Ovary (tissue), 9 donors: Measurements from ENCODE around the gene MRNIP. TPM values are rescaled to one million over a fixed set of nuclear protein-coding genes. Genes with fewer than 3 reads are reported as not detected.

Experiments
- DNase-seq, 5 donors: peaks; one replicate each; pipeline ENCODE4 v3.0.0-alpha.2; 2019 to 2020
- H3K27ac ChIP-seq, 2 donors: fragments of 200-600 bp; one replicate each; pipeline versions ENCODE4 v1.5.1 to v1.8.0; 2019 to 2022
- H3K27me3 ChIP-seq: fragments of 200-600 bp; one replicate; pipeline ENCODE4 v1.8.0; 2022
- H3K36me3 ChIP-seq: fragments of 200-600 bp; sonication (generic); one replicate; pipeline ENCODE4 v1.5.1; 2019
- H3K4me1 ChIP-seq: one replicate; pipeline ENCODE4 v1.8.1; 2013; ENCODE audit warnings: mild to moderate bottlenecking, moderate library complexity; ENCODE audit not compliant: insufficient read depth
- H3K4me3 ChIP-seq: fragments of 200-600 bp; sonication (generic); one replicate; pipeline ENCODE4 v1.5.1; 2017
- H3K9me3 ChIP-seq, 2 donors: fragments of 200-600 bp in 1 of 2; sonication (generic) in 1 of 2; one replicate each; pipeline versions ENCODE4 v1.5.1 to v1.8.1; 2013 to 2019; ENCODE audit warnings: mild to moderate bottlenecking in 1 of 2, moderate library complexity in 1 of 2
- EP300 ChIP-seq: sonication (generic); formaldehyde crosslinking; IDR thresholded peaks from one replicate; pipeline ENCODE4 v1.6.1; 2017; ENCODE audit warnings: antibody characterized with exemption
- POLR2A ChIP-seq: fragments of 450-650 bp; IDR thresholded peaks from one replicate; pipeline ENCODE4 v1.6.1; 2017; ENCODE audit warnings: antibody characterized with exemption, mild to moderate bottlenecking, moderate library complexity
- WGBS, 3 donors: extraction: QIAGEN DNeasy Blood & Tissue Kit in 1 of 3; methylation state at CpG; one replicate each; pipeline versions ENCODE4 v1.1.5 to v1.1.7; 2013 to 2017; 5-methylcytosine and 5-hydroxymethylcytosine counted together
- intact Hi-C, 4 donors: fragments of 100-400 bp; cut with DNase I; formaldehyde crosslinking; loops; one replicate each; pipeline versions ENCODE4 v1.11.0 to v1.15.1; 2022 to 2023
- polyA plus RNA-seq, 2 donors: library from polyadenylated mRNA; stranded (reverse); fragments of 200-250 nt in 1 of 2; fragments of 350-450 nt in 1 of 2; fragmentation: Illumina TruSeq in 1 of 2; extraction: RNeasy Lipid Tissue Mini Kit (QIAGEN cat#74804) in 1 of 2; gene quantifications; one replicate each; pipeline ENCODE4 v1.2.3, GENCODE V29; 2013 to 2014
- total RNA-seq, 7 donors: library from RNA; depleted of rRNA in 2 of 7; stranded (reverse); fragments of >200 nt in 2 of 7; fragmentation: NEBNext Ultra II Directional in 3 of 7; extraction: Animal tissue kit (Norgen Biotek cat#: 25700) in 3 of 7; gene quantifications; one replicate each; pipeline versions ENCODE4 v1.1.0 to v1.2.4, GENCODE V29; 2016 to 2023
- TF ChIP-seq, protein P1 (sequence below), 3 donors: fragments of 450-650 bp in 2 of 3; fragments of 200-600 bp in 1 of 3; IDR thresholded peaks; one replicate each; pipeline versions ENCODE4 v1.5.1 to v1.8.0; 2016 to 2022; ENCODE audit warnings: antibody characterized with exemption in 3 of 3, mild to moderate bottlenecking in 1 of 3
- donor health status: DM: no; HTN: no; CAD: no; lungs with moderate emphysema.
- donor health status: DM: no; HTN: no; CAD: no.
- donor health status: Bipolar disorder and iron deficiency.
- donor health status: DM: yes; HTN: yes; CAD: no.
- donor health status: DM: no; HTN: no; CAD: no.
- donor health status: DM: yes; HTN: yes; CAD: no.

Gene MRNIP
- total and polyA plus RNA-seq, 9 donors: 26.9 to 61.1 (median 50.3) TPM

DNA sequence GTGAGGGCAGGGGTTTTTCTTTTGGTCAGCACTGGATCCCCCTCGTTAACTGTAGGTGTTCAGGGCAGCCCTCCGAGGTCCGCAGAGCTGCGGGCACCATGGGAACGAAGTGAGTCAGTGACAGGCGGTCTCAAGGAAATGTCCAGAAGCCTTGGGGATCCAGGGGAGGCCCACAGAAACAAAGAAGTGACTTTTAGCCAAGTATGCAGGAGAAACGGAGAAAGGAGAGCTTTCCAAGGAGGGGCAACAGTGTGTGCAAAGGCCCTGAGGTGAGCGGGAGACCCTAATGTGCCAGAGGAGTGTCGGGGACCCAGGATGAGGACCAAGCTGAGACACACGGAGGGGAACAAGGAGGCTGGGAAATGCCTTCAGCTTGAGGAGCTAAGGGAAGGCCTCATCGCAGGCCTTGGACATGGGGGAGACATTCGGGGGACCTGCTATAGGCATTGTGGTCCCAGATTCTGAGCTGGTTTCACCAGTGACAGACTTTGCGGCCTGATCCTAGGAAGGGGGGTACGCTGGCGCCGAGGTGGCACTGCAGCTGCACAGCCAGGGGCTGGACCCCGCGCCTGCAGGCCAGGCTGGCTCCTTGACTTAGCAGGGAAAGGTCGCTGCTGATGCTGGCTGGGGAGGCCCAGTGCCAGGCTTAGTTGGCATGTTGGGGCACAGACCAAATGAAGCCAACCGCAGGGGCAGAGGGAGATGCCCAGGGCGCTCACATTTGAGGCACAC, 61.6 kb downstream of the MRNIP start:
- Histone ChIP-seq H3K9me3 (no peaks in the 10 kb centered on the region), H3K4me1 (peaks cover 15% of the 10 kb centered on the region), H3K27me3 (no peaks in the 10 kb centered on the region), H3K27ac (peak overlapping the region; percentile 63 to 68), H3K36me3 (no peaks in the 10 kb centered on the region), H3K4me3 (peak overlapping the region; percentile 49)
- DNase-seq: peak in 3 of 5 donors; percentile 20 to 46 (median 33)
- intact Hi-C loops: loop anchor here in 3 of 4 donors (5.0 to 10.0 kb wide), 3 partner anchors 35 to 108 kb away; partner anchors contain the start of genes MRNIP (in 1 of the 3) and TBC1D9B (in 1 of the 3)
- TF ChIP-seq EP300 (no peak), POLR2A (no peak)
- TF ChIP-seq, protein P1, sequence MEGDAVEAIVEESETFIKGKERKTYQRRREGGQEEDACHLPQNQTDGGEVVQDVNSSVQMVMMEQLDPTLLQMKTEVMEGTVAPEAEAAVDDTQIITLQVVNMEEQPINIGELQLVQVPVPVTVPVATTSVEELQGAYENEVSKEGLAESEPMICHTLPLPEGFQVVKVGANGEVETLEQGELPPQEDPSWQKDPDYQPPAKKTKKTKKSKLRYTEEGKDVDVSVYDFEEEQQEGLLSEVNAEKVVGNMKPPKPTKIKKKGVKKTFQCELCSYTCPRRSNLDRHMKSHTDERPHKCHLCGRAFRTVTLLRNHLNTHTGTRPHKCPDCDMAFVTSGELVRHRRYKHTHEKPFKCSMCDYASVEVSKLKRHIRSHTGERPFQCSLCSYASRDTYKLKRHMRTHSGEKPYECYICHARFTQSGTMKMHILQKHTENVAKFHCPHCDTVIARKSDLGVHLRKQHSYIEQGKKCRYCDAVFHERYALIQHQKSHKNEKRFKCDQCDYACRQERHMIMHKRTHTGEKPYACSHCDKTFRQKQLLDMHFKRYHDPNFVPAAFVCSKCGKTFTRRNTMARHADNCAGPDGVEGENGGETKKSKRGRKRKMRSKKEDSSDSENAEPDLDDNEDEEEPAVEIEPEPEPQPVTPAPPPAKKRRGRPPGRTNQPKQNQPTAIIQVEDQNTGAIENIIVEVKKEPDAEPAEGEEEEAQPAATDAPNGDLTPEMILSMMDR (IDR thresholded peaks at IDR 0.05): no peak
- 84 to 88% (median 85%) methylated on average over 21 of the region's 21 CpGs for WGBS, 3 donors

DNA sequence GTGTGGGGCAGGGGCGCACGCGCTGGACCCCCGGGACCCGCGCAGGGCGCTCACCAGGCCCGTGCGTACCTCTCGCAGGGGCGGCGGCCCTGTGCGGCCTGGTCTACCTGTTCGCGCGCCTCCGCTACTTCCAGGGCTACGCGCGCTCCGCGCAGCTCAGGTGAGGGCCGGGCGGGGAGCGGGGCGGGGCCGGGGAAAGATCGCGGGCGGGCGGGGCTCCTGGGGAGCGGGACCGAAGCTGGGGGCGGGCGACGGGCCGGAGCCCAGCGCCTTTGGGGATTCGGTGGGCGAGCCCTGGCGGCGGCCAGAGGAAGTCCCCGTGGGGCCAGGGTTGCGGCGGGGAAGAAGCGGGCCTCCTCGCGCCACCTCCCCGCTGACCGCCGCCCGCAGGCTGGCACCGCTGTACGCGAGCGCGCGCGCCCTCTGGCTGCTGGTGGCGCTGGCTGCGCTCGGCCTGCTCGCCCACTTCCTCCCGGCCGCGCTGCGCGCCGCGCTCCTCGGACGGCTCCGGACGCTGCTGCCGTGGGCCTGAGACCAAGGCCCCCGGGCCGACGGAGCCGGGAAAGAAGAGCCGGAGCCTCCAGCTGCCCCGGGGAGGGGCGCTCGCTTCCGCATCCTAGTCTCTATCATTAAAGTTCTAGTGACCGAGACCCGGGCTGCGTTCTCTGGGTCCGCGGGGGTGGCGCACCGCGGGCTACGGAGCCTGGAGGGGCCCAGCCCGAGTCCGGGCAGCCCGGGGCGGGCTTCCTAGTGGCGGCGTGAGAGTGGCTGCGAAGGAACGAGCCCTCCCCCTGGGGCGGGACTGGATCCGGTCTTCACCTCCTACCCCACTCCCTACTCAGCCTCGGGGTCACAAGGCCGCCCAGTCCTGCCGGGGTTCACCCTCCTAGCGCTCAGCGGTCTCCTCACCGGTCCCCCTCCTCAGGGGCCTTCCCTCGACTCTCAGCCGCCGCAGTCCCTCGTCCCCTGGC, 62.5 kb downstream of the MRNIP start:
- H3K27me3 ChIP-seq: no peaks in the 10 kb centered on the region
- peak overlapping the region; percentile 63 to 68 for H3K27ac ChIP-seq
- intact Hi-C loops: loop anchor here in 3 of 4 donors (5.0 to 10.0 kb wide), 3 partner anchors 34 to 109 kb away; partner anchors contain the start of genes MRNIP (in 1 of the 3) and TBC1D9B (in 1 of the 3)
- peaks cover 15% of the 10 kb centered on the region for H3K4me1 ChIP-seq
- no peaks in the 10 kb centered on the region for H3K9me3 ChIP-seq
- H3K4me3 ChIP-seq: peak overlapping the region; percentile 49
- no peaks in the 10 kb centered on the region for H3K36me3 ChIP-seq
- TF ChIP-seq, protein P1 (IDR thresholded peaks at IDR 0.05): peak; percentile 55 to 87 (median 85)
- no peak for TF ChIP-seq POLR2A
- peak; percentile 74 to 88 (median 82) for DNase-seq
- WGBS, 3 donors: 2 to 7% (median 2%) methylated on average over 46 to 113 of the region's 113 CpGs

DNA sequence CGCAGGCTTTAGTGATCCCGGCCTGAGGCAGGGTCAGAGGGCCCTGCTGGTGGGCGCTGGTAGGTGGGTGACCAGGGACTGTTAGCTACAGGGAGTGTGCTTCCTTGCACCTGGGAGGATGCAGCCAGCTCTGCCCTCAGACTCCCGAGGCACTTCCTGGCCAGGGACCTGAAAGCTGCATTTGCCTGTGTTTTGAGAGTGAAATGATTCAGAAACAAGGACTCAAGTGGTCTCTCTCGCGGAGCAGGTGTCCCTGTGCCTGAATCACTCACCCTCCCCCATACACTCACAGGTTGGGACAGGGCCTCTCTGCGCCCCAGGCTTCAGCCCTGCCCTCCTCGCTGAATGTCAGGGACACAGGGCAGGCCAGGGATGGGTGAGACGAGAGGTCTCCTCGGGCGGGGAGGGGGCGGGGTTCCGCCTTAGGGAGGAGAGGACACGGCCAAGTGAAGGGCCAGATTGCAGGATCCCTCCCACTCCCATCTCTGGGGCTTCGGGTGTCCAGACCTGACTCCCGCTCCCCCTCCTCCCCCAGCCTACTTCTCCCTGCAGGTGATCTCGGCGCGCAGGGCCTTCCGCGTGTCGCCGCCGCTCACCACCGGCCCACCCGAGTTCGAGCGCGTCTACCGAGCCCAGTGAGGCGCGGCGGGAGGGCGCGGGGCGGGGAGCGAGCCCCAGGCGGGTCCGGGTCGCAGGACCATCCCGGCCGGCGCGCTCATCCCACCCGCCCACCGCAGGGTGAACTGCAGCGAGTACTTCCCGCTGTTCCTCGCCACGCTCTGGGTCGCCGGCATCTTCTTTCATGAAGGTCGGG, 63.4 kb downstream of the MRNIP start:
- peak in 4 of 5 donors; percentile 36 to 63 (median 46) for DNase-seq
- no peaks in the 10 kb centered on the region for H3K9me3 ChIP-seq
- H3K4me3 ChIP-seq: peak overlapping the region; percentile 49
- WGBS, 3 donors: 8 to 14% (median 10%) methylated on average over 14 to 53 of the region's 53 CpGs
- TF ChIP-seq POLR2A (no peak), EP300 (no peak)
- TF ChIP-seq, protein P1 (IDR thresholded peaks at IDR 0.05): no peak
- H3K36me3 ChIP-seq: no peaks in the 10 kb centered on the region
- intact Hi-C loops: loop anchor here in 3 of 4 donors (5.0 to 10.0 kb wide), 3 partner anchors 33 to 110 kb away; partner anchors contain the start of genes MRNIP (in 1 of the 3) and TBC1D9B (in 1 of the 3)
- no peaks in the 10 kb centered on the region for H3K27me3 ChIP-seq
- peaks cover 15% of the 10 kb centered on the region for H3K4me1 ChIP-seq
- H3K27ac ChIP-seq: peak overlapping the region; percentile 63 to 68
